HepG2 (cell line): ENCODE data around the gene PEX11B. TPM values are rescaled to one million over a fixed set of nuclear protein-coding genes. Genes with fewer than 3 reads are reported as not detected.

Experiments used
- ATAC-seq: fragments of 200-7000 bp; cut with Tn5 transposase; 3 replicates; pipeline ENCODE4 v1.9.1; 2020; ENCODE audit warnings: mild to moderate bottlenecking, moderate library complexity
- BruUV-seq: library from RNA; stranded (reverse); fragments of 400-500 nt; replicated peaks from 2 replicates; lab custom pipeline; 2021; lab: Mats Ljungman, UMichigan
- CTCF ChIA-PET: fragments of 300-600 bp; formaldehyde crosslinking; extraction: SDS; loops from one replicate; lab custom pipeline; 2021; ENCODE audit warnings: low total read pairs, inconsistent platforms, low intra/inter-chr PET ratio; lab: Yijun Ruan, JAX
- POLR2A ChIA-PET: fragments of 350-600 bp; sonication (Branson Sonifier 250); formaldehyde crosslinking; loops from one replicate; lab custom pipeline; 2020; ENCODE audit warnings: antibody characterized with exemption, inconsistent platforms; lab: Yijun Ruan, JAX
- DNase-seq: peaks from one replicate; pipeline ENCODE4 v3.0.0-alpha.2; 2015; ENCODE audit warnings: low spot score
- FAIRE-seq: peaks from 3 replicates; lab custom pipeline; 2011; peaks lifted over from hg19 to GRCh38; lab: Jason Lieb, UNC
- H2AFZ ChIP-seq: one replicate; pipeline ENCODE4 v1.6.1; 2011; ENCODE audit warnings: low read length, inconsistent platforms
- H3K27ac ChIP-seq: fragments of 300-600 bp; 3 replicates; pipeline ENCODE4 v1.8.0; 2011; ENCODE audit warnings: mixed run types, mild to moderate bottlenecking, mixed read lengths, low read length, inconsistent platforms; ENCODE audit not compliant: insufficient read depth; ENCODE audit errors: extremely low read length
- H3K27me3 ChIP-seq, 2 experiments: fragments of 200-600 bp in 1 of 2; 2 replicates in 1 of 2; 3 replicates in 1 of 2; pipeline versions ENCODE4 v1.6.0 to v1.8.0; 2011; ENCODE audit warnings: low read length in 2 of 2, mild to moderate bottlenecking in 2 of 2, moderate library complexity in 2 of 2, inconsistent platforms in 1 of 2; ENCODE audit not compliant: insufficient read depth in 2 of 2, control insufficient read depth in 1 of 2
- H3K36me3 ChIP-seq, 2 experiments: fragments of 200-600 bp in 1 of 2; replicated peaks in 1 of 2; 2 replicates in 1 of 2; 3 replicates in 1 of 2; pipeline versions ENCODE4 v1.5.1 to v1.8.0; 2011; ENCODE audit warnings: low read length in 2 of 2, inconsistent platforms in 1 of 2; ENCODE audit not compliant: insufficient read depth in 2 of 2, control insufficient read depth in 1 of 2
- H3K4me1 ChIP-seq: 2 replicates; pipeline ENCODE4 v1.5.1; 2012; ENCODE audit warnings: low read length, inconsistent platforms; ENCODE audit not compliant: insufficient read depth
- H3K4me2 ChIP-seq: 2 replicates; pipeline ENCODE4 v1.6.0; 2011; ENCODE audit warnings: low read depth, low read length, inconsistent platforms
- H3K4me3 ChIP-seq, 3 experiments: fragments of 200-600 bp in 1 of 3; sonication (generic), shearing (Covaris generic) in 1 of 3; replicated peaks in 1 of 3; 2 replicates each; pipeline ENCODE4 v1.5.1; 2011 to 2016; ENCODE audit warnings: low read length in 3 of 3, inconsistent platforms in 2 of 3, low read depth in 2 of 3, mild to moderate bottlenecking in 2 of 3, control low read depth in 1 of 3, mixed read lengths in 1 of 3; ENCODE audit not compliant: insufficient read depth in 1 of 3
- H3K79me2 ChIP-seq: one replicate; pipeline ENCODE4 v1.6.1; 2011; ENCODE audit warnings: low read length, inconsistent platforms; ENCODE audit not compliant: insufficient read depth
- H3K9ac ChIP-seq: 2 replicates; pipeline ENCODE4 v1.6.0; 2011; ENCODE audit warnings: mild to moderate bottlenecking, low read depth, low read length, inconsistent platforms; ENCODE audit not compliant: insufficient read depth
- H3K9me3 ChIP-seq: 2 replicates; pipeline ENCODE4 v1.5.1; 2012; ENCODE audit warnings: mild to moderate bottlenecking, low read length
- H4K20me1 ChIP-seq: 2 replicates; pipeline ENCODE4 v1.6.0; 2011; ENCODE audit warnings: inconsistent platforms, mild to moderate bottlenecking, low read length, moderate library complexity; ENCODE audit not compliant: insufficient read depth
- HNRNPLL ChIP-seq: fragments of 200-400 bp; formaldehyde crosslinking; IDR thresholded peaks from 2 replicates; pipeline ENCODE4 v1.6.1; 2017; ENCODE audit warnings: mild to moderate bottlenecking, low read depth, low read length; ENCODE audit not compliant: poor library complexity, severe bottlenecking
- NFYB ChIP-seq: sonication (generic); formaldehyde crosslinking; IDR thresholded peaks from 2 replicates; pipeline ENCODE4 v1.4.0; 2020; ENCODE audit warnings: missing genetic modification reagents
- PTBP1 ChIP-seq: fragments of 200-400 bp; formaldehyde crosslinking; IDR thresholded peaks from 2 replicates; pipeline ENCODE4 v1.6.1; 2018; ENCODE audit warnings: low read length, low read depth; ENCODE audit not compliant: poor library complexity, severe bottlenecking
- SAP130 ChIP-seq: IDR thresholded peaks from 2 replicates; pipeline ENCODE4 v1.6.1; 2016; ENCODE audit warnings: low read depth
- SIN3A ChIP-seq: IDR thresholded peaks from 2 replicates; pipeline ENCODE4 v1.6.1; 2011; ENCODE audit warnings: low read depth, mild to moderate bottlenecking, control low read depth, low read length, borderline replicate concordance
- SP1 ChIP-seq, 2 experiments: fragments of 450-650 bp in 1 of 2; sonication (generic) in 1 of 2; formaldehyde crosslinking in 1 of 2; IDR thresholded peaks; 2 replicates each; pipeline versions ENCODE4 v1.4.0 to v1.6.1; 2016 to 2020; ENCODE audit warnings: missing genetic modification reagents in 1 of 2
- SP4 ChIP-seq: sonication (generic); formaldehyde crosslinking; IDR thresholded peaks from 2 replicates; pipeline ENCODE4 v1.8.1; 2023; ENCODE audit warnings: mild to moderate bottlenecking, missing genetic modification reagents
- SP5 ChIP-seq: IDR thresholded peaks from 2 replicates; pipeline ENCODE4 v1.6.1; 2016; ENCODE audit warnings: low read depth, borderline replicate concordance
- ZBTB38 ChIP-seq: sonication (generic); formaldehyde crosslinking; IDR thresholded peaks from 2 replicates; pipeline ENCODE4 v1.5.1; 2020; ENCODE audit warnings: mild to moderate bottlenecking, missing genetic modification reagents
- ZNF615 ChIP-seq: sonication (generic); formaldehyde crosslinking; IDR thresholded peaks from 2 replicates; pipeline ENCODE4 v1.5.0; 2020; ENCODE audit warnings: mild to moderate bottlenecking, missing genetic modification reagents, borderline replicate concordance
- ZNF687 ChIP-seq: sonication (generic); formaldehyde crosslinking; IDR thresholded peaks from 2 replicates; pipeline ENCODE4 v1.5.1; 2020; ENCODE audit warnings: mild to moderate bottlenecking, missing genetic modification reagents, moderate library complexity
- WGBS: methylation state at CpG from one replicate; pipeline ENCODE4 v1.1.6; 2017; ENCODE audit warnings: low lambda C conversion rate; 5-methylcytosine and 5-hydroxymethylcytosine counted together
- in situ Hi-C: cut with HindIII; loops from 2 replicates; pipeline ENCODE4 v1.10.0; 2017; ENCODE audit warnings: low pct_unique_long_range_greater_than_20kb; ENCODE audit not compliant: extremely low pct_ligation_motif_present
- intact Hi-C: fragments of 100-400 bp; cut with micrococcal nuclease; formaldehyde crosslinking; loops from one replicate; pipeline ENCODE4 v1.10.0; 2022; ENCODE audit not compliant: unreplicated experiment
- polyA plus RNA-seq, 8 experiments: library from polyadenylated mRNA; depleted of rRNA in 3 of 8; stranded (reverse) in 7 of 8; unstranded in 1 of 8; fragments of >200 nt; fragmentation: Illumina TruSeq in 4 of 8; extraction: Trizol in 4 of 8; gene quantifications; 2 replicates each; pipeline versions ENCODE4 v1.2.1 to v1.2.3, GENCODE V29; 2011 to 2016; ENCODE audit warnings: low read depth in 4 of 8, missing spikeins in 1 of 8, mixed read lengths in 1 of 8; ENCODE audit not compliant: insufficient read depth in 1 of 8
- total RNA-seq, 5 experiments: library from RNA; depleted of rRNA; stranded (reverse); fragments of >200 nt; fragmentation: Illumina TruSeq; extraction: Trizol; gene quantifications; 2 replicates each; pipeline ENCODE4 v1.2.3, GENCODE V29; 2016; ENCODE audit warnings: low read depth in 1 of 5

Gene PEX11B
- total and polyA plus RNA-seq, 2 of the 13 experiments (the other 11 are each of a cell fraction or from before 2014, with no cell fraction given), result 21.6 to 48.4 TPM

- intact Hi-C loops, result no loop called here
- no peak for FAIRE-seq
- H3K9ac ChIP-seq, result no peak within 1 kb of the TSS
Measured at GRCh38 chr1:145885738-145886287, 32.7 kb downstream of the PEX11B start, which contains the start of gene ANKRD35. Gene ANKRD35, minus strand, starts transcription at chr1:145885866. Its CDS starts 108 bp downstream, at chr1:145885758.

More at GRCh38 chr1:145885738-145886287, 32.7 kb downstream of the PEX11B start, which contains the start of gene ANKRD35:
- in situ Hi-C loops, result loop anchor here (5.0 to 10.0 kb wide), 2 partner anchors 41 to 119 kb away; partner anchors contain the start of gene RBM8A
- ChIA-PET POLR2A (interaction anchor here (0.6 to 3.8 kb wide), 4 partner anchors 27 to 69 kb away, joined by 3 to 14 read pairs (median 4); partner anchors contain the start of genes PIAS3 and RBM8A), CTCF (no interaction called here)
- Histone ChIP-seq H3K79me2 (no peaks in the 10 kb centered on the region), H3K27me3 (peaks cover 2 to 26% of the 10 kb centered on the region in 2 experiments), H3K4me3 (peak within 1 kb of the TSS; percentile 63 to 80 (median 71)), H3K27ac (no peak within 1 kb of the TSS), H3K4me2 (peak within 1 kb of the TSS; percentile 75), H3K36me3 (no peaks in the 10 kb centered on the region), H4K20me1 (no peaks in the 10 kb centered on the region)
- WGBS, result 2% methylated on average over 17 of the region's 36 CpGs
- TF ChIP-seq SP4 (CRISPR knock-in tag), result peak; percentile 62
- no peak for TF ChIP-seq ZNF615 (CRISPR knock-in tag)
- TF ChIP-seq SP5 (CRISPR knock-in tag), result 0 out of 2 replicates have a peak, but pooled peaks have one; percentile 14
- TF ChIP-seq HNRNPLL, result peak; percentile 58
- no peak for TF ChIP-seq PTBP1
- TF ChIP-seq SP1 (IDR thresholded peaks at IDR 0.05), result no peak
- TF ChIP-seq SP1 (CRISPR knock-in tag; IDR thresholded peaks at IDR 0.05), result peak; percentile 55; the same call in 1 of the 2 replicates
- peak; percentile 49 for TF ChIP-seq NFYB
- TF ChIP-seq ZBTB38, result no peak
- peak; percentile 33; the same call in 1 of the 2 replicates for TF ChIP-seq ZNF687 (CRISPR knock-in tag)
- TF ChIP-seq SAP130, result peak; percentile 61; the same call in 1 of the 2 replicates
- peak; percentile 55; the same call in 1 of the 2 replicates for TF ChIP-seq SIN3A
- TF ChIP-seq, all 625 proteins: peak for 8
- Histone ChIP-seq H3K4me1 (peaks cover 43% of the 10 kb centered on the region), H2AFZ (peak within 1 kb of the TSS; percentile 72), H3K9me3 (no peaks in the 10 kb centered on the region)
- BruUV-seq, result no TSS peak
- DNase-seq, result peak; percentile 63
- peak; percentile 99 for ATAC-seq
